Esophagus muscularis mucosa (tissue), 4 donors: ENCODE results near the gene MRGPRF. TPM values are rescaled to one million over a fixed set of nuclear protein-coding genes. Genes with fewer than 3 reads are reported as not detected.

Source experiments
- DNase-seq: peaks from one replicate; pipeline ENCODE4 v3.0.0-alpha.2; 2017; ENCODE audit errors: extremely low spot score
- H3K27ac ChIP-seq, 4 donors: fragments of 200-600 bp; sonication (generic); replicated peaks in 1 of 4; 1 replicate in 3 of 4; 2 replicates in 1 of 4; pipeline ENCODE4 v1.5.1; 2016 to 2019; ENCODE audit warnings: mild to moderate bottlenecking in 1 of 4
- H3K27me3 ChIP-seq, 4 donors: fragments of 200-600 bp; sonication (generic); one replicate each; pipeline versions ENCODE4 v1.5.1 to v1.6.0; 2016 to 2019
- H3K36me3 ChIP-seq, 4 donors: fragments of 200-600 bp; sonication (generic); one replicate each; pipeline ENCODE4 v1.5.1; 2016 to 2019
- H3K4me1 ChIP-seq, 4 donors: fragments of 200-600 bp; sonication (generic); one replicate each; pipeline ENCODE4 v1.5.1; 2016 to 2019
- H3K4me3 ChIP-seq, 4 donors: fragments of 200-600 bp; sonication (generic); 1 replicate in 2 of 4; 2 replicates in 2 of 4; pipeline ENCODE4 v1.5.1; 2016 to 2019; ENCODE audit warnings: mild to moderate bottlenecking in 4 of 4, moderate library complexity in 1 of 4
- H3K9me3 ChIP-seq, 4 donors: fragments of 200-600 bp; sonication (generic); 1 replicate in 3 of 4; 2 replicates in 1 of 4; pipeline ENCODE4 v1.5.1; 2016 to 2019
- EP300 ChIP-seq: sonication (generic); formaldehyde crosslinking; IDR thresholded peaks from one replicate; pipeline ENCODE4 v1.6.1; 2017; ENCODE audit warnings: antibody characterized with exemption
- POLR2A ChIP-seq: fragments of 450-650 bp; IDR thresholded peaks from one replicate; pipeline ENCODE4 v1.6.1; 2017; ENCODE audit warnings: antibody characterized with exemption, moderate library complexity, mild to moderate bottlenecking, low read depth
- POLR2AphosphoS5 ChIP-seq, 2 donors: sonication (generic); formaldehyde crosslinking; IDR thresholded peaks; one replicate each; pipeline ENCODE4 v1.6.1; 2017; ENCODE audit warnings: antibody characterized with exemption in 2 of 2
- WGBS: methylation state at CpG from one replicate; pipeline ENCODE4 v1.1.5; 2018; 5-methylcytosine and 5-hydroxymethylcytosine counted together
- intact Hi-C: fragments of 100-400 bp; cut with DNase I; formaldehyde crosslinking; loops from one replicate; pipeline ENCODE4 v1.15.1; 2023
- total RNA-seq, 4 donors: library from RNA; depleted of rRNA; stranded (reverse); fragments of >200 nt; gene quantifications; one replicate each; pipeline versions ENCODE4 v1.1.0 to v1.2.1, GENCODE V29; 2016
- TF ChIP-seq, protein P1 (sequence below), 3 experiments: fragments of 200-600 bp in 2 of 3; fragments of 450-650 bp in 1 of 3; sonication (generic) in 2 of 3; IDR thresholded peaks; one replicate each; pipeline ENCODE4 v1.5.1; 2017 to 2019; ENCODE audit warnings: antibody characterized with exemption in 3 of 3, mild to moderate bottlenecking in 2 of 3, moderate library complexity in 1 of 3

MRGPRF gene
- total RNA-seq, 4 donors from 2014 or later, result 77.9 to 206 (median 126) TPM

DNA sequence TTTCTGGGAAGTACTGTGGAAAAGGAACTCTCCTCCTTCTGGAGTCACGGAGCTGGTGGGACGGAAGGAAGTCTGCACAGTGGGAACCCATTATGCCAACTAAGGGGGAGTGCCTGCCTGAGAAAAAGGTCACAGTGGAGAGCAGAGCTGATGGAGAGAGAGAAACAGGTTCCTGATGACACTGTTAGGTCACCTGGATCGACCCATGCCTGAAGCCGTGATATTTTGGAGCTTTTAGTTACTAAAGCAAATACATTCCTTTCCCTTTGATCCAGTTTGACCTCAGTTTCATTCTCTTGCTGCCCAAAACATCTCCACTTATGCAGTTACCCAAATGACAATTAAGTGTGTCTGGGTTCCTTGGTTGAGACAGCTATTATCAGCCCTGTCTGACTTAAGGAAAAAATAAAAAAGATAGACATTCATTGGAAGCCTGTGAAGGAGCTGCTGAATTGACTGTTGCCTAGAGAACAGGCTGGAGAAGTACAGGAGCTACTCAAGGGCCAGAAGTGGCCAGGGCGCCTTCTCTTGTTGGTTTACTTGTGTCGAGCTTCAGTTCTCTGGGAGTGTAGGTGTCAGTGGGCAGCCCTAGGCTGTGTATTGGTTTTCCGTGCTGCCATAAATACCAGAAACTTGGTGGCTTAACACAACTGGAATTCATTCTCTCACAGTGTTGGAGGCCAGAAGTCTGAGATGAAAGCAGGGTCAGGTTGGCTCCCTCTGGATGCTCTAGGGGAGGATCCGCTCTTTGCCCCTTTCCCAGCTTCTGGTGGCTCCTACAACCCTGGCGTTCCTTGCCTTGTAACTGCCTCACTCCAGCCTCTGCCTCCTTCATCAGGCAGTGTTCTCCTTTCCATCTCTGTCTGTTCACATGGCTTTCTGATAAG lies 45.9 kb downstream of the MRGPRF start:
- 89% methylated on average over 9 of the region's 9 CpGs for WGBS

GRCh38 chr11:68965901-68966853 lies 46.9 kb downstream of the MRGPRF start:
- 86% methylated on average over 15 of the region's 15 CpGs for WGBS
- peaks cover 0 to 8% (median under 1%) of the 10 kb centered on the region in 4 donors for H3K4me1 ChIP-seq
- intact Hi-C loops, result no loop called here
- no peaks in the 10 kb centered on the region for H3K9me3 ChIP-seq
- TF ChIP-seq, protein P1, sequence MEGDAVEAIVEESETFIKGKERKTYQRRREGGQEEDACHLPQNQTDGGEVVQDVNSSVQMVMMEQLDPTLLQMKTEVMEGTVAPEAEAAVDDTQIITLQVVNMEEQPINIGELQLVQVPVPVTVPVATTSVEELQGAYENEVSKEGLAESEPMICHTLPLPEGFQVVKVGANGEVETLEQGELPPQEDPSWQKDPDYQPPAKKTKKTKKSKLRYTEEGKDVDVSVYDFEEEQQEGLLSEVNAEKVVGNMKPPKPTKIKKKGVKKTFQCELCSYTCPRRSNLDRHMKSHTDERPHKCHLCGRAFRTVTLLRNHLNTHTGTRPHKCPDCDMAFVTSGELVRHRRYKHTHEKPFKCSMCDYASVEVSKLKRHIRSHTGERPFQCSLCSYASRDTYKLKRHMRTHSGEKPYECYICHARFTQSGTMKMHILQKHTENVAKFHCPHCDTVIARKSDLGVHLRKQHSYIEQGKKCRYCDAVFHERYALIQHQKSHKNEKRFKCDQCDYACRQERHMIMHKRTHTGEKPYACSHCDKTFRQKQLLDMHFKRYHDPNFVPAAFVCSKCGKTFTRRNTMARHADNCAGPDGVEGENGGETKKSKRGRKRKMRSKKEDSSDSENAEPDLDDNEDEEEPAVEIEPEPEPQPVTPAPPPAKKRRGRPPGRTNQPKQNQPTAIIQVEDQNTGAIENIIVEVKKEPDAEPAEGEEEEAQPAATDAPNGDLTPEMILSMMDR (IDR thresholded peaks at IDR 0.05), result no peak
- no peak for TF ChIP-seq EP300
- TF ChIP-seq POLR2A, result no peak
- no peak for TF ChIP-seq POLR2AphosphoS5 (IDR thresholded peaks at IDR 0.05)
- H3K27ac ChIP-seq, result no peak overlapping the region
- H3K4me3 ChIP-seq, result no peak overlapping the region
- H3K27me3 ChIP-seq, result no peaks in the 10 kb centered on the region
- no peaks in the 10 kb centered on the region for H3K36me3 ChIP-seq
- no peak for DNase-seq

More for the DNA sequence above, 45.9 kb downstream of the MRGPRF start:
- H3K4me1 ChIP-seq, result peaks cover 0 to 8% (median 0%) of the 10 kb centered on the region in 4 donors
- no peak overlapping the region for H3K4me3 ChIP-seq
- H3K27me3 ChIP-seq, result no peaks in the 10 kb centered on the region
- H3K27ac ChIP-seq, result no peak overlapping the region
- intact Hi-C loops, result no loop called here
- H3K36me3 ChIP-seq, result no peaks in the 10 kb centered on the region
- no peak for DNase-seq
- TF ChIP-seq, protein P1 (IDR thresholded peaks at IDR 0.05), result no peak
- TF ChIP-seq POLR2AphosphoS5 (IDR thresholded peaks at IDR 0.05) (no peak), POLR2A (no peak), EP300 (no peak)
- H3K9me3 ChIP-seq, result no peaks in the 10 kb centered on the region

DNA sequence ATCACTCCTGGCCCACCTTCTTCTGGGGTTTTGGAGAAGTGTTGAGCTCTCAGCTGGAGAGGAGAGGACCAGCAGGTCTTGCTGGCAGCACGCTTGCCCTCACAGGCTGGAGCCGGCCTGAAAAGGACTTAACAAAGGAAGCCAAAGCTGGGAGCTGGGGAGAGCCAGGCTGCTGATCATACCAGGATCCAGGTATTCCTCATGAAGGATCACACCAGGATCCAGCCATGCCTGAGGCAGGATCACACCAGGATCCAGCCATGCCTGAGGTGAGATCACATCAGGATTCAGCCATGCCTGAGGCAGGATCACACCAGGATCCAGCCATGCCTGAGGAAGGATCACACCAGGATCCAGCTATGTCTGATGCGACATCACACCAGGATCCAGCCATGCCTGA lies 49.3 kb downstream of the MRGPRF start:
- Histone ChIP-seq H3K27me3 (no peaks in the 10 kb centered on the region), H3K9me3 (no peaks in the 10 kb centered on the region), H3K36me3 (no peaks in the 10 kb centered on the region), H3K4me3 (no peak overlapping the region), H3K27ac (no peak overlapping the region), H3K4me1 (peaks cover 0 to 5% (median 2%) of the 10 kb centered on the region in 4 donors)
- intact Hi-C loops, result loop anchor here (5.0 kb wide), 1 partner anchor 34 kb away; no protein-coding TSS in a partner anchor
- WGBS, result 78% methylated on average over 2 of the region's 3 CpGs
- DNase-seq, result peak; percentile 95
- TF ChIP-seq POLR2A (no peak), EP300 (no peak), POLR2AphosphoS5 (IDR thresholded peaks at IDR 0.05) (no peak)
- TF ChIP-seq, protein P1 (IDR thresholded peaks at IDR 0.05), result no peak

DNA sequence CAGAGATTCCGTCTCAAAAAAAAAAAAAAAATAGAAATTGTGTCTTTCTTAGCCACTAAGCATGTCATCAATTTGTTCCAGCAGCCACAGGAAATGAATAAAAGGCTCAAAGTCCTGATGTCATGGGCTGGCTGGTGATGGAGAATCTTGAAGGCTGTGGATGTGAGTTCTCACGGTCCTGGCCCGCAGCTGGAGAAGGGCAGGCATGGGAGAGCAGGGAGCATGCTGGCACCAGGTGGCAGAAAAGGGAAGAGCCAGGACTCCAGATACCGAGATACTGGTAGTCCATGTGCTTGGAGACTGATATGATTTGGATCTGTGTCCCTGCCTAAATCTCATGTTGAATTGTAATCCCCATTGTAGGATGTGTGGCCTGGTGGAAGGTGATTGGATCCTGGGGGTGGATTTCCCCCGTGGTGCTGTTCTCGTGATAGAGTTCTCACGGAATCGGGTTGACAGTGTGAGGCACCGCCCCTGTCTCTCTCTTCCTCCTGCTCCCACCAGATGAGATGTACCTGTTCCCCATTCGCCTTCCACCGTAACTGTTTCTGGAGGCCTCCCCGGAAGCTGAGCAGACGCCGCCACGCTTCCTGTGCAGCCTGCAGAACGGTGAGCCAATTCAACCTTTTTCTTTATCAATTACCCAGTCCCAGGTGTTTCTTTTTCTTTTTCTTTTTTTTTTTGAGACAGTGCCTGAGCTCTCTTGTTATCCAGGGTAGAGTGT lies 50.4 kb downstream of the MRGPRF start:
- DNase-seq, result no peak
- Histone ChIP-seq H3K36me3 (no peaks in the 10 kb centered on the region), H3K9me3 (no peaks in the 10 kb centered on the region), H3K4me1 (peaks cover 0 to 3% (median 0%) of the 10 kb centered on the region in 4 donors), H3K27me3 (no peaks in the 10 kb centered on the region), H3K4me3 (no peak overlapping the region), H3K27ac (no peak overlapping the region)
- intact Hi-C loops, result loop anchor here (5.0 kb wide), 1 partner anchor 35 kb away; no protein-coding TSS in a partner anchor
- WGBS, result 86% methylated on average over 16 of the region's 16 CpGs
- TF ChIP-seq, protein P1 (IDR thresholded peaks at IDR 0.05), result peak; percentile 34 to 56 (median 50)
- TF ChIP-seq EP300, result no peak
